ENCODE results near the gene MAB21L3. TPM values are rescaled to one million over a fixed set of nuclear protein-coding genes. Genes with fewer than 3 reads are reported as not detected.

Gene MAB21L3
- total and polyA plus RNA-seq, 2 of the 13 experiments (the other 11 are each of a cell fraction or from before 2014, with no cell fraction given) = 0.55 to 4.1 TPM

GRCh38 chr1:116176306-116176789 is 65.1 kb downstream of the MAB21L3 start (continued):
- TF ChIP-seq ARID4A (CRISPR knock-in tag; IDR thresholded peaks at IDR 0.05; ENCODE audit: borderline replicate concordance) (peak; percentile 38; the same call in 1 of the 2 replicates), TRIM22 (IDR thresholded peaks at IDR 0.05) (no peak), ZNF883 (CRISPR knock-in tag; IDR thresholded peaks at IDR 0.05; ENCODE audit: not compliant biosample characterization) (no peak), TFDP1 (CRISPR knock-in tag; IDR thresholded peaks at IDR 0.05; ENCODE audit: borderline replicate concordance) (no peak), ZNF75D (CRISPR knock-in tag; IDR thresholded peaks at IDR 0.05; ENCODE audit: borderline replicate concordance) (no peak), ATM (IDR thresholded peaks at IDR 0.05; ENCODE audit: borderline replicate concordance) (no peak), XBP1 (CRISPR knock-in tag; IDR thresholded peaks at IDR 0.05) (no peak), HES4 (CRISPR knock-in tag; IDR thresholded peaks at IDR 0.05; ENCODE audit: borderline replicate concordance) (no peak), ZSCAN9 (CRISPR knock-in tag; IDR thresholded peaks at IDR 0.05; ENCODE audit: borderline replicate concordance) (peak; percentile 45; the same call in 1 of the 2 replicates), SRF (IDR thresholded peaks at IDR 0.05; ENCODE audit: low read depth, low read length) (no peak), PITX1 (CRISPR knock-in tag; IDR thresholded peaks at IDR 0.05) (peak; percentile 83), HMG20A (CRISPR knock-in tag; IDR thresholded peaks at IDR 0.05; ENCODE audit: borderline replicate concordance) (no peak; the same call in 1 of the 2 replicates), ZNF234 (CRISPR knock-in tag; conservative IDR thresholded peaks at IDR 0.05) (no peak), RAD51 (IDR thresholded peaks at IDR 0.05; ENCODE audit: borderline replicate concordance) (no peak), ARNT (IDR thresholded peaks at IDR 0.05) (no peak), IRF2 (CRISPR knock-in tag; IDR thresholded peaks at IDR 0.05) (no peak; the same call in 1 of the 2 replicates), NR2C2 (CRISPR knock-in tag; IDR thresholded peaks at IDR 0.05; ENCODE audit: borderline replicate concordance) (peak; percentile 76; the same call in 1 of the 2 replicates), ARID2 (CRISPR knock-in tag; IDR thresholded peaks at IDR 0.05; ENCODE audit: borderline replicate concordance) (no peak), SNAPC2 (CRISPR knock-in tag; IDR thresholded peaks at IDR 0.05) (no peak)
- TF ChIP-seq, protein P1, sequence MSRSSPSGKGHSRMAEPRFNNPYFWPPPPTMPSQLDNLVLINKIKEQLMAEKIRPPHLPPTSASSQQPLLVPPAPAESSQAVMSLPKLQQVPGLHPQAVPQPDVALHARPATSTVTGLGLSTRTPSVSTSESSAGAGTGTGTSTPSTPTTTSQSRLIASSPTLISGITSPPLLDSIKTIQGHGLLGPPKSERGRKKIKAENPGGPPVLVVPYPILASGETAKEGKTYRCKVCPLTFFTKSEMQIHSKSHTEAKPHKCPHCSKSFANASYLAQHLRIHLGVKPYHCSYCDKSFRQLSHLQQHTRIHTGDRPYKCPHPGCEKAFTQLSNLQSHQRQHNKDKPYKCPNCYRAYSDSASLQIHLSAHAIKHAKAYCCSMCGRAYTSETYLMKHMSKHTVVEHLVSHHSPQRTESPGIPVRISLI (CRISPR knock-in tag; IDR thresholded peaks at IDR 0.05; ENCODE audit: borderline replicate concordance) = peak; percentile 85; the same call in 1 of the 2 replicates
- TF ChIP-seq, protein P2, sequence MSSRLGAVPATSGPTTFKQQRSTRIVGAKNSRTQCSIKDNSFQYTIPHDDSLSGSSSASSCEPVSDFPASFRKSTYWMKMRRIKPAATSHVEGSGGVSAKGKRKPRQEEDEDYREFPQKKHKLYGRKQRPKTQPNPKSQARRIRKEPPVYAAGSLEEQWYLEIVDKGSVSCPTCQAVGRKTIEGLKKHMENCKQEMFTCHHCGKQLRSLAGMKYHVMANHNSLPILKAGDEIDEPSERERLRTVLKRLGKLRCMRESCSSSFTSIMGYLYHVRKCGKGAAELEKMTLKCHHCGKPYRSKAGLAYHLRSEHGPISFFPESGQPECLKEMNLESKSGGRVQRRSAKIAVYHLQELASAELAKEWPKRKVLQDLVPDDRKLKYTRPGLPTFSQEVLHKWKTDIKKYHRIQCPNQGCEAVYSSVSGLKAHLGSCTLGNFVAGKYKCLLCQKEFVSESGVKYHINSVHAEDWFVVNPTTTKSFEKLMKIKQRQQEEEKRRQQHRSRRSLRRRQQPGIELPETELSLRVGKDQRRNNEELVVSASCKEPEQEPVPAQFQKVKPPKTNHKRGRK (CRISPR knock-in tag; IDR thresholded peaks at IDR 0.05) = no peak
